OCI-LY1 (cell line): ENCODE data around the gene NEDD4L.

ENCODE experiments used
- CTCF ChIP-seq: fragments of 200-600 bp; sonication (generic), shearing (Covaris generic); IDR thresholded peaks from 2 replicates; pipeline ENCODE4 v1.5.1; 2017; ENCODE audit warnings: mild to moderate bottlenecking, antibody characterized with exemption, low read length, moderate library complexity, mixed read lengths
- EZH2 ChIP-seq: fragments of 200-600 bp; sonication (generic), shearing (Covaris generic); IDR thresholded peaks from 2 replicates; pipeline ENCODE4 v1.8.0; 2017; ENCODE audit warnings: borderline replicate concordance, mixed run types, mild to moderate bottlenecking, antibody characterized with exemption, low read length, moderate library complexity, mixed read lengths

- TF ChIP-seq CTCF (no peak), EZH2 (no peak)
Measured at GRCh38 chr18:57995331-57995730, 48.7 kb upstream of the NEDD4L start.
